DND-41 (cell line): ENCODE data around the gene GPR89B.
"Not testable (repeated sequence)": the region's sequence is repeated elsewhere in the genome, so short reads cannot be mapped to it uniquely, and the experiment has no call there.

Source experiments
- EZH2 ChIP-seq: IDR thresholded peaks from 3 replicates; pipeline ENCODE4 v1.6.1; 2012; ENCODE audit warnings: borderline replicate concordance, low read depth, mild to moderate bottlenecking, moderate library complexity, low read length, inconsistent platforms; ENCODE audit not compliant: severe bottlenecking
- TF ChIP-seq, protein P1 (sequence below): IDR thresholded peaks from 2 replicates; pipeline ENCODE4 v1.5.1; 2012; ENCODE audit warnings: borderline replicate concordance, low read length, moderate library complexity, mild to moderate bottlenecking; ENCODE audit not compliant: poor library complexity, severe bottlenecking; ENCODE audit errors: extremely low read depth

- TF ChIP-seq, protein P1, sequence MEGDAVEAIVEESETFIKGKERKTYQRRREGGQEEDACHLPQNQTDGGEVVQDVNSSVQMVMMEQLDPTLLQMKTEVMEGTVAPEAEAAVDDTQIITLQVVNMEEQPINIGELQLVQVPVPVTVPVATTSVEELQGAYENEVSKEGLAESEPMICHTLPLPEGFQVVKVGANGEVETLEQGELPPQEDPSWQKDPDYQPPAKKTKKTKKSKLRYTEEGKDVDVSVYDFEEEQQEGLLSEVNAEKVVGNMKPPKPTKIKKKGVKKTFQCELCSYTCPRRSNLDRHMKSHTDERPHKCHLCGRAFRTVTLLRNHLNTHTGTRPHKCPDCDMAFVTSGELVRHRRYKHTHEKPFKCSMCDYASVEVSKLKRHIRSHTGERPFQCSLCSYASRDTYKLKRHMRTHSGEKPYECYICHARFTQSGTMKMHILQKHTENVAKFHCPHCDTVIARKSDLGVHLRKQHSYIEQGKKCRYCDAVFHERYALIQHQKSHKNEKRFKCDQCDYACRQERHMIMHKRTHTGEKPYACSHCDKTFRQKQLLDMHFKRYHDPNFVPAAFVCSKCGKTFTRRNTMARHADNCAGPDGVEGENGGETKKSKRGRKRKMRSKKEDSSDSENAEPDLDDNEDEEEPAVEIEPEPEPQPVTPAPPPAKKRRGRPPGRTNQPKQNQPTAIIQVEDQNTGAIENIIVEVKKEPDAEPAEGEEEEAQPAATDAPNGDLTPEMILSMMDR, result not testable (repeated sequence)
- TF ChIP-seq EZH2, result not testable (repeated sequence)
These were observed 110.5 kb downstream of the GPR89B start for GRCh38 chr1:148038462-148039333.
